Mucosa of rectum (tissue), 2 donors: Measurements from ENCODE around the gene GASK1A.
A peak's percentile ranks its signal among the peaks of the same experiment; 100 is the strongest.

ENCODE experiments used
- H3K27ac ChIP-seq, 2 donors: one replicate each; pipeline ENCODE4 v1.7.0; 2013; ENCODE audit warnings: inconsistent platforms in 2 of 2, low read depth in 2 of 2, low read length in 2 of 2
- H3K27me3 ChIP-seq, 2 donors: one replicate each; pipeline ENCODE4 v1.7.0; 2013; ENCODE audit warnings: low read length in 2 of 2; ENCODE audit not compliant: control insufficient read depth in 2 of 2, insufficient read depth in 2 of 2
- H3K36me3 ChIP-seq, 2 donors: one replicate each; pipeline ENCODE4 v1.7.0; 2013; ENCODE audit warnings: low read length in 2 of 2; ENCODE audit not compliant: control insufficient read depth in 2 of 2, insufficient read depth in 2 of 2
- H3K4me1 ChIP-seq, 2 donors: one replicate each; pipeline ENCODE4 v1.7.0; 2013; ENCODE audit warnings: low read length in 2 of 2, mild to moderate bottlenecking in 1 of 2; ENCODE audit not compliant: control insufficient read depth in 2 of 2, insufficient read depth in 2 of 2
- H3K4me3 ChIP-seq, 2 donors: one replicate each; pipeline ENCODE4 v1.7.0; 2013; ENCODE audit warnings: low read length in 2 of 2
- H3K9ac ChIP-seq, 2 donors: one replicate each; pipeline ENCODE4 v1.7.0; 2013; ENCODE audit warnings: low read length in 2 of 2, low read depth in 1 of 2, mild to moderate bottlenecking in 1 of 2
- H3K9me3 ChIP-seq, 2 donors: one replicate each; pipeline ENCODE4 v1.7.0; 2013; ENCODE audit warnings: low read length in 2 of 2; ENCODE audit not compliant: control insufficient read depth in 2 of 2
- donor health status: healthy.
- donor health status: Normal muscosa, but diverticular disease.

GASK1A gene

DNA sequence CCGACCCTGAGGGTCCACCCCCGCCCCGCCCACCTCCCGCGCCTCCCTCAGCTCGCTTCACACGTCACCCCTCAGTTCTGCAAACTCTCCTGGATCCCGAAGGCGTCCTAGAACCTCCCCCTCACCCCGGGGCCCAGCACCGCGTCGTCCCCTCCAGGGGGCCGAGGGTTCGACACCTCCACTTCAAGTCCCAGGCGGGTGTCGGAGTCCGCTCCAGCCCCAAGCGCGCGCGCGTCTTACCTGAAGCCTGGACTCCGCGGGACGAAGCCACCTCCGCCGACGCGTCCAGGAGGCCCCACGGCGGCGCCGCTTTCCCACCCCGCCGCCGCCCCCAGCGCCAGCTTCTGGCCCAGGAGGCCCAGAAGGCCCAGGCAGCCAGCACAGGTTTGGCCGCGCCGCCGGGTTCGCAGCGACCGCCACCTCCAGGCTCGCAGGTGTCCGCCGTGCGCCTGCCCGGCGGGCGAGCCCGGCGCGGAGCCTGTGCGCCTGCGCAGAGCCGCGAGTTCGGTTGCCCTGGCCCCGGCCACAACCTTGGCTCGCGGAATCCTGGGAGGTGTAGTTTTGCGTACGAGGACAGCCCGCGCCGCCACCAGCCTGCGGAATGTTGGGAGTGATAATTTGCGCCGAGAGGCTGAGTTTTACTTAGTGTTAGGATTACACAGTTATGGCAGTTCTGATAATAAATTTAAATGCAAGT, 126.6 kb downstream of the GASK1A start, which contains the start of gene POMGNT2:
POMGNT2 (minus strand) TSS at position 484 of the 697 bp plus-strand sequence. CDS start 24,648 bp downstream, outside the sequence.
- Histone ChIP-seq H3K9ac (peak within 1 kb of the TSS; percentile 36 to 79), H3K36me3 (no peaks in the 10 kb centered on the region), H3K27ac (no peak within 1 kb of the TSS), H3K27me3 (no peaks in the 10 kb centered on the region), H3K9me3 (no peaks in the 10 kb centered on the region), H3K4me3 (peak within 1 kb of the TSS; percentile 73 to 80), H3K4me1 (peaks cover 0 to 6% of the 10 kb centered on the region in 2 donors)

DNA sequence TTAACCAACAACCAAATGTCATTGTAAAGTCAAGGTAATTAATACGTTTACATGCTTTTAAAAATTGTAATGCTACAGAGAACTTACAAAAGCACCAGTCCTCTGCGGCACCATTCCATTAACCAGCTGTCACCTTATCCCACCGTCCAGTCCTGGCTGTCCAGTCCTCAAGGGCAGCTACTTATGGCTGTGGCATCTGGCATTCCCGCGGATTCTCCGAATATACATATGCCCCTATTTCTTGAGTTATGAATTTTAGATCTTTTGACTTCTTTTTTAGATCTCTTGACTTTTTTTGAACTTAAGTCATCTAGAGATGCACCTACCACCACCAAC, 127.2 kb downstream of the GASK1A start:
- H3K4me3 ChIP-seq, result peak overlapping the region; percentile 73 to 80
- no peaks in the 10 kb centered on the region for H3K9me3 ChIP-seq
- H3K9ac ChIP-seq, result peak overlapping the region; percentile 3 to 79
- H3K27ac ChIP-seq, result no peak overlapping the region
- H3K36me3 ChIP-seq, result no peaks in the 10 kb centered on the region
- H3K4me1 ChIP-seq, result peaks cover 0 to 6% of the 10 kb centered on the region in 2 donors
- H3K27me3 ChIP-seq, result no peaks in the 10 kb centered on the region
